GM21381 (cell line): ENCODE results near the gene GIMAP2.
"Not testable (repeated sequence)": the region's sequence is repeated elsewhere in the genome, so short reads cannot be mapped to it uniquely, and the experiment has no call there.

Experiments used
- ATAC-seq: cut with Tn5 transposase; IDR thresholded peaks from one replicate; pipeline ENCODE4 v1.9.1; 2021; ENCODE audit warnings: mild to moderate bottlenecking, moderate library complexity; ENCODE audit not compliant: unreplicated experiment

The GIMAP2 gene

GRCh38 chr7:150676276-150676675, 9.2 kb upstream of the GIMAP2 start:
- ATAC-seq = not testable (repeated sequence)

GRCh38 chr7:150676854-150677253, 8.7 kb upstream of the GIMAP2 start:
- not testable (repeated sequence) for ATAC-seq

GRCh38 chr7:150678601-150679000, 6.9 kb upstream of the GIMAP2 start:
- not testable (repeated sequence) for ATAC-seq

GRCh38 chr7:150680364-150680763, 5.1 kb upstream of the GIMAP2 start:
- ATAC-seq = not testable (repeated sequence)

GRCh38 chr7:150686030-150686631, 625 bp downstream of the GIMAP2 start:
- ATAC-seq = peak; percentile 33

GRCh38 chr7:150688630-150689029, 3.1 kb downstream of the GIMAP2 start:
- ATAC-seq = no peak

- no peak for ATAC-seq
These were observed 10.1 kb downstream of the GIMAP2 start for GRCh38 chr7:150695654-150696053.

- ATAC-seq = no peak
These were observed 17.7 kb downstream of the GIMAP2 start for GRCh38 chr7:150703209-150703608.

GRCh38 chr7:150715293-150715692, 29.8 kb downstream of the GIMAP2 start:
- no peak for ATAC-seq

- no peak for ATAC-seq
These were observed 30.2 kb downstream of the GIMAP2 start for GRCh38 chr7:150715738-150716137.

- ATAC-seq = peak; percentile 64
These were observed 30.9 kb downstream of the GIMAP2 start, which contains the start of gene GIMAP1 for GRCh38 chr7:150716368-150716767. Gene GIMAP1, plus strand, starts transcription at chr7:150716613. Its CDS starts 2,435 bp downstream, at chr7:150719048.

GRCh38 chr7:150716939-150717338, 31.4 kb downstream of the GIMAP2 start:
- ATAC-seq = no peak

- no peak for ATAC-seq
These were observed 32.4 kb downstream of the GIMAP2 start for GRCh38 chr7:150717814-150718420.

- ATAC-seq = no peak
These were observed 33.9 kb downstream of the GIMAP2 start for GRCh38 chr7:150719436-150719835.

GRCh38 chr7:150719960-150720891, 34.7 kb downstream of the GIMAP2 start:
- ATAC-seq = no peak

- no peak for ATAC-seq
These were observed 36.5 kb downstream of the GIMAP2 start for GRCh38 chr7:150721970-150722373.

GRCh38 chr7:150722431-150722931, 37.0 kb downstream of the GIMAP2 start:
- ATAC-seq = no peak

GRCh38 chr7:150723467-150723866, 38.0 kb downstream of the GIMAP2 start:
- no peak for ATAC-seq

- no peak for ATAC-seq
These were observed 41.9 kb downstream of the GIMAP2 start for GRCh38 chr7:150727381-150727780.

GRCh38 chr7:150728011-150728410, 42.5 kb downstream of the GIMAP2 start:
- no peak for ATAC-seq

GRCh38 chr7:150728609-150729008, 43.1 kb downstream of the GIMAP2 start:
- ATAC-seq = no peak
